Sigmoid colon (tissue), 4 donors: ENCODE measurements around the gene FCN1.

Experiments
- EP300 ChIP-seq, 4 donors: sonication (generic); formaldehyde crosslinking; IDR thresholded peaks; one replicate each; pipeline ENCODE4 v1.6.1; 2017; ENCODE audit warnings: antibody characterized with exemption in 4 of 4
- POLR2A ChIP-seq, 2 donors: fragments of 450-650 bp; IDR thresholded peaks; one replicate each; pipeline ENCODE4 v1.6.1; 2016; ENCODE audit warnings: antibody characterized with exemption in 2 of 2, mild to moderate bottlenecking in 2 of 2, moderate library complexity in 2 of 2
- POLR2AphosphoS5 ChIP-seq, 4 donors: sonication (generic); formaldehyde crosslinking; IDR thresholded peaks; one replicate each; pipeline ENCODE4 v1.6.1; 2017; ENCODE audit warnings: antibody characterized with exemption in 4 of 4
- TF ChIP-seq, protein P1 (sequence below), 4 experiments: fragments of 450-650 bp in 3 of 4; fragments of 200-600 bp in 1 of 4; IDR thresholded peaks; one replicate each; pipeline ENCODE4 v1.5.1; 2016 to 2019; ENCODE audit warnings: antibody characterized with exemption in 4 of 4, mild to moderate bottlenecking in 3 of 4, moderate library complexity in 2 of 4

DNA sequence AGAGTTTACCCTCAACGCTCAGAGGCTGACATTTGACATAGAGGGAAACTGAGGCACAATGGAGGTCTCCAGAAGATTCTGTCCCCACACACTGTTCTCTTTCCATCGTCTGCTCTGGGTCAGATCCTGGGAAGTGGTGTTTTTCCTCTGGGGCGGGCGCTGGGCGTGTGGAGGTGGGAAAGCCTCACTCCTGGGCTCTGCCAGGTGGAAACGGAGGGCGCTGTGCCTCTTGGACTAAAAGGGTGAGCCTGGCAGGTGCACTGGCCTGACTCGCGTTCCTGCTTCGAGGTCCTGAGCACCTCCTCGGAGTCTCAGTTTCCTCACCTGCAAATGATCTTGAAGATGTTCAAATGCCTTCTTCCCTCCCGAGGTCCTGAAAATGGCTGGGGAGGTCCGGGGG, 25.7 kb upstream of the FCN1 start:
- TF ChIP-seq POLR2A (IDR thresholded peaks at IDR 0.05) (no peak), EP300 (IDR thresholded peaks at IDR 0.05) (no peak), POLR2AphosphoS5 (IDR thresholded peaks at IDR 0.05) (no peak)
- TF ChIP-seq, protein P1, sequence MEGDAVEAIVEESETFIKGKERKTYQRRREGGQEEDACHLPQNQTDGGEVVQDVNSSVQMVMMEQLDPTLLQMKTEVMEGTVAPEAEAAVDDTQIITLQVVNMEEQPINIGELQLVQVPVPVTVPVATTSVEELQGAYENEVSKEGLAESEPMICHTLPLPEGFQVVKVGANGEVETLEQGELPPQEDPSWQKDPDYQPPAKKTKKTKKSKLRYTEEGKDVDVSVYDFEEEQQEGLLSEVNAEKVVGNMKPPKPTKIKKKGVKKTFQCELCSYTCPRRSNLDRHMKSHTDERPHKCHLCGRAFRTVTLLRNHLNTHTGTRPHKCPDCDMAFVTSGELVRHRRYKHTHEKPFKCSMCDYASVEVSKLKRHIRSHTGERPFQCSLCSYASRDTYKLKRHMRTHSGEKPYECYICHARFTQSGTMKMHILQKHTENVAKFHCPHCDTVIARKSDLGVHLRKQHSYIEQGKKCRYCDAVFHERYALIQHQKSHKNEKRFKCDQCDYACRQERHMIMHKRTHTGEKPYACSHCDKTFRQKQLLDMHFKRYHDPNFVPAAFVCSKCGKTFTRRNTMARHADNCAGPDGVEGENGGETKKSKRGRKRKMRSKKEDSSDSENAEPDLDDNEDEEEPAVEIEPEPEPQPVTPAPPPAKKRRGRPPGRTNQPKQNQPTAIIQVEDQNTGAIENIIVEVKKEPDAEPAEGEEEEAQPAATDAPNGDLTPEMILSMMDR (IDR thresholded peaks at IDR 0.05): no peak
